PFSK-1 (cell line): ENCODE data around the gene SETBP1.

Experiments used
- FOXP2 ChIP-seq: optimal IDR thresholded peaks from 2 replicates; pipeline ENCODE3; 2011; ENCODE audit warnings: borderline replicate concordance, control low read depth, inconsistent platforms; ENCODE audit not compliant: insufficient read depth; ENCODE audit errors: extremely low read length, extremely low read depth
- POLR2AphosphoS5 ChIP-seq: IDR thresholded peaks from 2 replicates; pipeline ENCODE4 v1.6.1; 2012; ENCODE audit warnings: low read depth, mild to moderate bottlenecking, control low read depth, low read length, moderate library complexity
- REST ChIP-seq, 2 experiments: IDR thresholded peaks; 2 replicates each; pipeline versions ENCODE4 v1.6.1 to v1.8.0; 2011 to 2012; ENCODE audit warnings: low read depth in 2 of 2, low read length in 2 of 2, control low read depth in 1 of 2, inconsistent platforms in 1 of 2, mild to moderate bottlenecking in 1 of 2, moderate library complexity in 1 of 2; ENCODE audit not compliant: insufficient read depth in 1 of 2
- SIN3A ChIP-seq: IDR thresholded peaks from 2 replicates; pipeline ENCODE4 v1.6.1; 2012; ENCODE audit warnings: mild to moderate bottlenecking, low read length, moderate library complexity, borderline replicate concordance; ENCODE audit not compliant: insufficient read depth
- TAF1 ChIP-seq: IDR thresholded peaks from 2 replicates; pipeline ENCODE4 v1.6.1; 2012; ENCODE audit warnings: low read length, control low read depth, borderline replicate concordance; ENCODE audit not compliant: insufficient read depth

- TF ChIP-seq REST (IDR thresholded peaks at IDR 0.05; ENCODE audit: insufficient read depth in 1 of 2, low read depth in 2 of 2, low read length in 2 of 2), result no peak
- TF ChIP-seq POLR2AphosphoS5, result no peak
- TF ChIP-seq SIN3A, result no peak
- TF ChIP-seq TAF1, result no peak
- no peak for TF ChIP-seq FOXP2
These were observed 260.8 kb downstream of the SETBP1 start for GRCh38 chr18:44941516-44941915.
